Vagina (tissue), 2 donors: Measurements from ENCODE around the gene PACS1. TPM values are rescaled to one million over a fixed set of nuclear protein-coding genes. Genes with fewer than 3 reads are reported as not detected.

ENCODE experiments used
- DNase-seq, 2 donors: peaks; one replicate each; pipeline ENCODE4 v3.0.0-alpha.2; 2017; ENCODE audit errors: extremely low spot score in 2 of 2
- H3K27ac ChIP-seq: fragments of 200-600 bp; sonication (generic); one replicate; pipeline ENCODE4 v1.5.1; 2019
- H3K27me3 ChIP-seq: fragments of 200-600 bp; sonication (generic); one replicate; pipeline ENCODE4 v1.5.1; 2019
- H3K36me3 ChIP-seq, 2 donors: fragments of 200-600 bp; sonication (generic); one replicate each; pipeline ENCODE4 v1.5.1; 2017 to 2019
- H3K4me1 ChIP-seq: fragments of 200-600 bp; sonication (generic); one replicate; pipeline ENCODE4 v1.5.1; 2019
- H3K4me3 ChIP-seq, 2 donors: fragments of 200-600 bp; sonication (generic); 1 replicate in 1 of 2; 2 replicates in 1 of 2; pipeline ENCODE4 v1.5.1; 2016 to 2019
- H3K9me3 ChIP-seq: fragments of 200-600 bp; sonication (generic); one replicate; pipeline ENCODE4 v1.5.1; 2019
- CTCF ChIP-seq, 3 experiments: fragments of 450-650 bp in 2 of 3; fragments of 200-600 bp in 1 of 3; sonication (generic) in 1 of 3; IDR thresholded peaks; one replicate each; pipeline ENCODE4 v1.5.1; 2017 to 2019; ENCODE audit warnings: antibody characterized with exemption in 3 of 3, mild to moderate bottlenecking in 2 of 3, moderate library complexity in 2 of 3
- POLR2A ChIP-seq, 2 donors: fragments of 450-650 bp; IDR thresholded peaks; one replicate each; pipeline ENCODE4 v1.6.1; 2017; ENCODE audit warnings: antibody characterized with exemption in 2 of 2, mild to moderate bottlenecking in 2 of 2, moderate library complexity in 2 of 2
- POLR2AphosphoS5 ChIP-seq, 2 donors: sonication (generic); formaldehyde crosslinking; IDR thresholded peaks; one replicate each; pipeline ENCODE4 v1.9.0; 2017; ENCODE audit warnings: antibody characterized with exemption in 2 of 2, mild to moderate bottlenecking in 2 of 2, low read depth in 1 of 2; ENCODE audit not compliant: insufficient read depth in 1 of 2
- intact Hi-C: fragments of 100-400 bp; cut with DNase I; formaldehyde crosslinking; loops from one replicate; pipeline ENCODE4 v1.15.1; 2023
- total RNA-seq: library from RNA; depleted of rRNA; stranded (reverse); fragments of >200 nt; gene quantifications from one replicate; pipeline ENCODE4 v1.2.3, GENCODE V29; 2016

PACS1 gene
- total RNA-seq, 1 donor from 2014 or later: 66.0 TPM

- no peak for DNase-seq
- peaks cover 21% of the 10 kb centered on the region for H3K4me1 ChIP-seq
- H3K27me3 ChIP-seq: no peaks in the 10 kb centered on the region
- H3K36me3 ChIP-seq: no peaks in the 10 kb centered on the region
- no peaks in the 10 kb centered on the region for H3K9me3 ChIP-seq
- TF ChIP-seq POLR2A (IDR thresholded peaks at IDR 0.05): no peak
- no peak for TF ChIP-seq CTCF (IDR thresholded peaks at IDR 0.05)
- H3K27ac ChIP-seq: no peak overlapping the region
- no peak overlapping the region for H3K4me3 ChIP-seq
- intact Hi-C loops: no loop called here
These were observed 37.8 kb downstream of the PACS1 start for GRCh38 chr11:66107600-66108510.

GRCh38 chr11:66109294-66109693 is 39.2 kb downstream of the PACS1 start:
- DNase-seq: no peak
- peaks cover 33% of the 10 kb centered on the region for H3K4me1 ChIP-seq
- TF ChIP-seq CTCF (IDR thresholded peaks at IDR 0.05) (no peak), POLR2AphosphoS5 (IDR thresholded peaks at IDR 0.05; ENCODE audit: insufficient read depth in 1 of 2, low read depth in 1 of 2) (no peak), POLR2A (IDR thresholded peaks at IDR 0.05) (no peak)
- H3K27ac ChIP-seq: no peak overlapping the region
- no peaks in the 10 kb centered on the region for H3K36me3 ChIP-seq
- no peak overlapping the region for H3K4me3 ChIP-seq
- intact Hi-C loops: no loop called here
- H3K27me3 ChIP-seq: no peaks in the 10 kb centered on the region
- no peaks in the 10 kb centered on the region for H3K9me3 ChIP-seq

- no peaks in the 10 kb centered on the region for H3K36me3 ChIP-seq
- H3K4me1 ChIP-seq: peaks cover 43% of the 10 kb centered on the region
- H3K27me3 ChIP-seq: no peaks in the 10 kb centered on the region
- H3K4me3 ChIP-seq: no peak overlapping the region
- no peaks in the 10 kb centered on the region for H3K9me3 ChIP-seq
- intact Hi-C loops: no loop called here
- H3K27ac ChIP-seq: no peak overlapping the region
- TF ChIP-seq CTCF (IDR thresholded peaks at IDR 0.05) (no peak), POLR2AphosphoS5 (IDR thresholded peaks at IDR 0.05; ENCODE audit: insufficient read depth in 1 of 2, low read depth in 1 of 2) (no peak), POLR2A (IDR thresholded peaks at IDR 0.05) (no peak)
- DNase-seq: no peak
These were observed 41.1 kb downstream of the PACS1 start for GRCh38 chr11:66111158-66111557.

GRCh38 chr11:66112041-66112491 is 42.0 kb downstream of the PACS1 start:
- peaks cover 43% of the 10 kb centered on the region for H3K4me1 ChIP-seq
- H3K27ac ChIP-seq: no peak overlapping the region
- H3K9me3 ChIP-seq: no peaks in the 10 kb centered on the region

More at GRCh38 chr11:66112041-66112491, 42.0 kb downstream of the PACS1 start:
- TF ChIP-seq POLR2AphosphoS5 (IDR thresholded peaks at IDR 0.05; ENCODE audit: insufficient read depth in 1 of 2, low read depth in 1 of 2): no peak
- TF ChIP-seq POLR2A (IDR thresholded peaks at IDR 0.05): no peak
- no peak for TF ChIP-seq CTCF (IDR thresholded peaks at IDR 0.05)
- intact Hi-C loops: no loop called here
- Histone ChIP-seq H3K27me3 (no peaks in the 10 kb centered on the region), H3K4me3 (no peak overlapping the region), H3K36me3 (no peaks in the 10 kb centered on the region)
- no peak for DNase-seq
